NCI-H345 (cell line): ENCODE results near the gene MACF1.
A peak's percentile ranks its signal among the peaks of the same experiment; 100 is the strongest.

ENCODE experiments used
- DNase-seq: peaks from one replicate; lab custom pipeline; 2025; lab: John Stamatoyannopoulos, UW

MACF1 gene

DNA sequence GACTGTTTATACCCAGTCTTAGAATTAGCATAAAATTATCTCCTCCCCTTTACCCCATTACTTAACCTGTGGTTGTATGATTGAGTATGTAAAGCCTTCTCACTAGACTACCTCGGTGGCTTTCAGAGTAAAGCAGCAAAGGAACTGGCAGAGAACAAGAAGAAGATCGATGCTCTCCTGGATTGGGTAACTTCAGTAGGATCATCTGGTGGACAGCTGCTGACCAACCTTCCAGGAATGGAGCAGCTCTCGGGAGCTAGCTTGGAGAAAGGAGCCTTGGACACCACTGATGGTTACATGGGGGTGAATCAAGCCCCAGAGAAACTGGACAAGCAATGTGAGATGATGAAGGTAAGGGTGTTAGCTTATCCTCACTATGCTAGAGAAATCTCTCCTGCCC is 148.4 kb downstream of the MACF1 start:
- no peak for DNase-seq

DNA sequence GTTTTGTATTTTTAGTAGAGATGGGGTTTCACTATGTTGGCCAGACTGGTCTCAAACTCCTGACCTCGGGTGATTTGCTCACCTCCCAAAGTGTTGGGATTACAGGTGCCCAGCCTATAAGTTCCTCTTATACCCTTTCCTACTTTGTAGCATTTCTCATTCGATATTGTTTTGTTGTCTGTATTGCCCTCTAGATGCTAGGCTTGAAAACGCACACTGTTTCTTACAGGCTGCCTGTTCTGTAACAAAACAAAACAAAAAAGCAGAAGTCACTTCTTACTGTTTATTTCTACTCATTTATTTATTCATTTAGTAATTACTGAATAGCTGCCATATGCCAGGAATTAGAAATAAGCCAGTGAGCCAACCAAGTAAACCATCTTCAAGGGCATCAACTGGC is 150.1 kb downstream of the MACF1 start:
- DNase-seq = no peak

DNA sequence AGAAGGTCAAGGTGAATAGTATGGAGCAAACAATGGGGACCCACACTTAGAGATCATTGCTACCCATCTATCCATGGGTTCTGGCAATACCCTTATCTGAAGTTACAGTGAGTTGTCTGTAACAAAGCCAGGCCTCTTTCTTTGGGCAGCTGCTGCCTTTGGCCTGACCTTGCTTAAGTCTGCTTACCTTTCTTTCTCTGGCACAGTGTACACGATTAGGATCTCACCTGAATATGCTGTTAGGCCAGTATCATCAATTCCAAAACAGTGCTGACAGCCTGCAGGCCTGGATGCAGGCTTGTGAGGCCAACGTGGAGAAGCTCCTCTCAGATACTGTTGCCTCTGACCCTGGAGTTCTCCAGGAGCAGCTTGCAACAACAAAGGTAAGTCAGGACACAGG is 154.0 kb downstream of the MACF1 start:
- DNase-seq = no peak

DNA sequence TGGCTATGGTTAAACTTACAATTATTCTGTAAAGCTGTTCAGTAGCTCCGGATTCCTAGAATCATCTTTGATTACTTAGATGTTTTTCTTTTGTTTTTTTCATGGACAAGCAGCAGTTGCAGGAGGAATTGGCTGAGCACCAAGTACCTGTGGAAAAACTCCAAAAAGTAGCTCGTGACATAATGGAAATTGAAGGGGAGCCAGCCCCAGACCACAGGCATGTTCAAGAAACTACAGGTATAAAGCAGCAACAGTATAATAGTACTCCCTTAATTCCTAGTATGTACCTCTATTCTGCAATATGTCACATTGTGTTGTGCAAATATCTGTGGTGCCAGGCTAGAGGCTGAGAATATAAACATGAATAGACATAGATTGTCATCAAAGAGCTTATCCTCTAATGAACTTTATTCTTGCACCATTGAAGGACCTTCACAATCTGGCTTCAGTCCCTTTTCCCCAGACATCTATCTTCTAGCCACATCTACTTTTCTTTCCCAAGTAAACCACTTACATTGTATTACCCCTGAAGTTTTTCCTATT is 154.6 kb downstream of the MACF1 start:
- DNase-seq = no peak

DNA sequence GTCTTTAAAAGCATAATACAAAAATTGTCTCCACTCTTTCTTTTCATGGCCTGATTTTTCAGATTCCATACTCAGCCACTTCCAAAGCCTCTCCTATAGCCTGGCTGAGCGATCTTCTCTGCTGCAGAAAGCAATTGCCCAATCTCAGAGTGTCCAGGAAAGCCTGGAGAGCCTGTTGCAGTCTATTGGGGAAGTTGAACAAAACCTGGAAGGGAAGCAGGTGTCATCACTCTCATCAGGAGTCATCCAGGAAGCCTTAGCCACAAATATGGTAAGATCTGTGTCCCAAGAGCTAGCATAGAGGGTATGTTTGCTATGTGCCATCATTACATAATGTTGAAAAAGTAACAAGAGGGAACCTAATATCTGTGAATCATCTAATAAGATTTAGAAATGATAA is 156.2 kb downstream of the MACF1 start:
- no peak for DNase-seq

DNA sequence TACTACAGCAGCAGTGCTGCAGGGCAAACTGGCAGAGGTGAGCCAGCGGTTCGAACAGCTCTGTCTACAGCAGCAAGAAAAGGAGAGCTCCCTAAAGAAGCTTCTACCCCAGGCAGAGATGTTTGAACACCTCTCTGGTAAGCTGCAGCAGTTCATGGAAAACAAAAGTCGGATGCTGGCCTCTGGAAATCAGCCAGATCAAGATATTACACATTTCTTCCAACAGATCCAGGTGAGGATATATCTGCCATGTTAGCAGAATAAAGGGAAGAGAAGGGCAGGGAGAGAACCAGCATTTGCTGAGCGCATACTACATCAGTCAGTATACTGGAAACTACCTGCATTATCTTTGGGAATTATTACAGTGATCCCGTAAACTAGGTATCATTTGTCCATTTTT is 157.0 kb downstream of the MACF1 start:
- DNase-seq = no peak

DNA sequence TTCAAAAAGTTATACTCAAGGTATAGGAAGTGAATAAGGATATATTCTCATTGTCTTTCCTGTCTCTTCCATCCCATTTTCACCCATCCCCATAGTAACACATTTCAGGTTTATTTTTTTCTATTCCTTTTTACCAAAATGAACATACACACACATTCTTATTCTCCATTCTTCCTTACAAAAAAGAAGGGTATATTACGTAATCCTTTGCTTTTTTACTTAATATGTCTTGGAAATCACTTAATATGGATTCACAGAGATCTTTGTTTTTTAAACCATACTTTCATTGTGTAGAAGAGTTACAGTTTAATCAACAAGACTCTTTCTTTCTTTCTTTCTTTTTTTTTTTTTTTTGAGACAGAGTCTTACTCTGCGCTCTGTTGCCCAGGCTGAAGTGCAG is 158.8 kb downstream of the MACF1 start:
- DNase-seq = no peak

DNA sequence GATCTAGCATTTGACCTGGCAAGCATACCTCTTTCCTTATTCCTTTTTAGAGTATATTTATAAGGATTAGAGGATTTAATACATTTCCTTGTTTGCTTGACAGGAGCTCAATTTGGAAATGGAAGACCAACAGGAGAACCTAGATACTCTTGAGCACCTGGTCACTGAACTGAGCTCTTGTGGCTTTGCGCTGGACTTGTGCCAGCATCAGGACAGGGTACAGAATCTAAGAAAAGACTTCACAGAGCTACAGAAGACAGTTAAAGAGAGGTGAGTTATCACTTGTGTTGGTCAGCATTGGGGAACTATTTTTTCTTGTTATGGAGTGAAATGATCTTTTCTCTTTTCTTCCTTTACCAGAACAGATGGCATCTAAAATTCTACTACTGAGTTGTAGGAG is 163.6 kb downstream of the MACF1 start:
- DNase-seq = no peak

DNA sequence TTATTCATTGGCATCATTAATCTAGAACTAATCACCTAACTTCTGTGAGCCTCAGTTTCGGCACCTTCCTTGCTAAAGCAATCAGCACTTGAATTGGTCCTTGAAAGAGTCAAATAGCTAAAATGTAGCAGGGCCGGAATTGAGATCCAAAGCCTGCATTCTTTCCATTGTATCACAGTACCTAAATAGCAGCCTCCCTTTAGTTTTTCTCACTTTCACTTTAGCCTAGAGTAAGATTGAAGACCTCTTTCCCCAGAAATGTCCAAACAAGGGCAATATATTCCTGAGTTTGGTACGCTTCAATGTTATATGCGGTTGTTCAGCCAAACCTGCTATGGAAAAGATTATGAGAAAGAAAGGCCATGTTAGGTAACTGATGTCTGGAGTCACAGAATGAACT is 165.1 kb downstream of the MACF1 start:
- DNase-seq = no peak

DNA sequence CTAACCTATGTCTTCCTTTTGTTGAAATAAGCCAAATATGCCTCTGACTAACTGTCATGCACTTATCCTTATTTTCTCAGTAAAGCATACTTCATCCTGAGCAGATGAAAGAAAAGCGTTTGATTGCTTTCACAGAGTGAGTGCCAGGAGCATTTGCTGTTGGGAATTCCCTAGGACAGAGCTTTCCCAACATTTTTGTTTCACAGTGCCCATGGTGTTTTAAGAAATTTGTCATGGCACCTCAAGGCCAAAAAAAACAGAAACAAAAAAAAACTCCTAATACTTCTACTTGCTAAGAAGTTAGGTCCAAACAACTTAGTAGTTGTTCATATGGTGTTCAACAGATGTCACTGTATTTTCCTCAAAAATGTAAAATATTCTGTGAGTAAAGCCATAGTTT is 166.1 kb downstream of the MACF1 start:
- no peak for DNase-seq

DNA sequence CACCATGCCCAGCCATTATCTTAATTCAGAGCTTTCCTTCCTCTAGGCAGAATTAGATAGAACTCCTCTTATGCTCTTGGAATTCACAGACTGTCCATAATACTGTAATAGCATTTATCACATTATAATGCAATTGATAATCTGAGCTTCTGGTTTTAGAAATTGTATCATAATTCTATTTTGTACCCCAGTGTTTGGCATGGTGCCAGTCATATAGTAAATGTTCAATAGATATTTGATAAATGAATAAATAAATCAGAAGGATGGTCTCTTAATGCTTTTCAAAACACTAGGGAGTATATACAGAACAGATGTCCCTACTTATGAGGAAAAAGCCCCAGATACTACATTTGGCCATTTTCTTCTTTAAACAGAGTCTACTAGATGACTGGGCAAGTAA is 167.6 kb downstream of the MACF1 start:
- DNase-seq = no peak

DNA sequence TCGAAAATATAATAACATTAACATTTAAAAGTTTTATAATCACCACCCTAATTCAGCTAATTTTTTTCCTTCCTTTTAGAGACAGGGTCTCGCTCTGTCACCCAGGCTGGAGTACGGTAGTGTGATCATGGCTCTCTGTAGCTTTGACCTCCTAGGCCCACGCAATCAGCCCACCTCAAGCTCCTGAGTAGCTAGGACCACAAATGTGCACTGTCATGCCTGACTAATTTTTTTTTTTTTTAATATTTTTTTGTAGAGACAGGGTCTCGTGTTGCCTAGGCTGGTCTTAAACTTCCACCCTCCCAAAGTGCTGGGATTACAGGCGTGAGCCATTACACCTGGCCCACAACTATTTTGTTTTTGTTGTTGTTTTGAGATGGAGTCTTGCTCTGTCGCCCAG is 172.2 kb downstream of the MACF1 start:
- DNase-seq = no peak

DNA sequence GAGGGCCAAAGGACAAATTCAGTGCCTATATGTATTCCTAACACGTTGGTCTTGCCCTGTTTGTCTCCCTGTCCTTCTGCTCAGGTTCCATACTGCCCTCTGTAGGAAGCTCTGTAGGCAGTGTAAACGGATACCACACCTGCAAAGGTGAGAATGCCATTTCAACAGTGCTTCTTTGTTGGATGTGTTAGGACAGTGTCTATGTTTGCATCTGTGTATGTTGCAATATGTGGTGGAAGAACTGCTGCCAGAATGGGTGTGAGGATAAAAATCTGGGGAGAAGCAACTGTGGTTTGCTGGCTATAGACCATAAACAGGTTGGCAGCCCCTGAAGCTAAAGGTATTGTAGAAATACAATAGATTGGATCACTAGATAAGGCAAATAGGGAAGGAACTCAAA is 173.9 kb downstream of the MACF1 start:
- peak; percentile 11 for DNase-seq

DNA sequence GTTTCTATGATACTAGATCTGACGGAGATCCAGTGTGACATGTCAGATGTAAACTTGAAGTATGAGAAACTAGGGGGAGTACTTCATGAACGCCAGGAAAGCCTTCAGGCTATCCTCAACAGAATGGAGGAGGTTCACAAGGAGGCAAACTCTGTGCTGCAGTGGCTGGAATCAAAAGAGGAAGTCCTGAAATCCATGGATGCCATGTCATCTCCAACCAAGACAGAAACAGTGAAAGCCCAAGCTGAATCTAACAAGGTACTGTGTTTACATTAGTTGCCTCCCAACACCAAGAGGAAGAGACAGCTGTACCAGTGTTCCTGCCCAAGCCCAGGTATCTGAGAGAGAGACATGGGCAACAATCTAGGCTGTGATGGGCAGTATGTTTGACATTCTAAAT is 174.7 kb downstream of the MACF1 start:
- DNase-seq = no peak

DNA sequence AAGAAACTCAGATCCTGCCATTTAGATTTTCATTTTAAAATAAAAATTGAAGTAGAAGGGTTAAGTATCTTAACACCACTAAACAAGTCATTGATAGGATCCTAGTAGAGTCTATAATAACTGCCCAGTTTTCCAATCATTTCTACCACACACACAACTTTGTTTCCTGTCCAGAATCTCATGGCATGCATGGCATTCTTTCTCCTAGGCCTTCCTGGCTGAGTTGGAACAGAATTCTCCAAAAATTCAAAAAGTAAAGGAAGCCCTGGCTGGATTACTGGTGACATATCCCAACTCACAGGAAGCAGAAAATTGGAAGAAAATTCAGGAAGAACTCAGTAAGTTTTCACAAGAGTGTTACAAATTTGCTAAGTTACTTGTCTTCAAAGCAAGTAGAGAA is 175.5 kb downstream of the MACF1 start:
- no peak for DNase-seq

DNA sequence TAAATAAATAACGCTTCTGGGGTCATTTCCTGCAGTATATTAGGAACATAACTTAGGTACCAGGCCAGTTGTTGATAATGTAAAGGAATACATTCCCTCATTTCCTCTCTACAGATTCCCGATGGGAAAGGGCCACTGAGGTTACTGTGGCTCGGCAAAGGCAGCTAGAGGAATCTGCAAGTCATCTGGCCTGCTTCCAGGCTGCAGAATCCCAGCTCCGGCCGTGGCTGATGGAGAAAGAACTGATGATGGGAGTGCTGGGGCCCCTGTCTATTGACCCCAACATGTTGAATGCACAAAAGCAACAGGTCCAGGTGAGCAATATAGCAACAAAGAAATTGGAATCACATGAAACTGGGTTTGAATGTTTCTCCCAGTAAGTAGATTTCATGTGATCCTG is 177.3 kb downstream of the MACF1 start:
- DNase-seq = no peak

DNA sequence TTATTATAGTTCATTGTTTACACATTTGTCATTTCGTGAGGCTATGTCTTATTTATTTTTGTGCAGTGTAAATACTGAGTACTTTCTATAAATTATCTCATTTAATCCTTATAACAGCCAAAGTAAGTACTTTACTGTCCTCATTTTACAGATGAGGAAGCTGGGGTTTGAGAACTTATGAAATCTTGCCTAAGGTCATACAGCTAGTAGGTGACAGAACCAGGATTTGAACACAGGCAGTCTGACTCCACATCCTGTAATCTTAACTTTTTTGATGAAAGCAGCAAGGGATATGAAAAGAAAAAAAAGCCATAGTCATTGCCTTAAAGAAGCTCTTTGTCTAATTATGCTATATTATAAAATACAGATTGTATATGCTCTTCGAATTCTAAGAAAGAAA is 179.8 kb downstream of the MACF1 start:
- no peak for DNase-seq

DNA sequence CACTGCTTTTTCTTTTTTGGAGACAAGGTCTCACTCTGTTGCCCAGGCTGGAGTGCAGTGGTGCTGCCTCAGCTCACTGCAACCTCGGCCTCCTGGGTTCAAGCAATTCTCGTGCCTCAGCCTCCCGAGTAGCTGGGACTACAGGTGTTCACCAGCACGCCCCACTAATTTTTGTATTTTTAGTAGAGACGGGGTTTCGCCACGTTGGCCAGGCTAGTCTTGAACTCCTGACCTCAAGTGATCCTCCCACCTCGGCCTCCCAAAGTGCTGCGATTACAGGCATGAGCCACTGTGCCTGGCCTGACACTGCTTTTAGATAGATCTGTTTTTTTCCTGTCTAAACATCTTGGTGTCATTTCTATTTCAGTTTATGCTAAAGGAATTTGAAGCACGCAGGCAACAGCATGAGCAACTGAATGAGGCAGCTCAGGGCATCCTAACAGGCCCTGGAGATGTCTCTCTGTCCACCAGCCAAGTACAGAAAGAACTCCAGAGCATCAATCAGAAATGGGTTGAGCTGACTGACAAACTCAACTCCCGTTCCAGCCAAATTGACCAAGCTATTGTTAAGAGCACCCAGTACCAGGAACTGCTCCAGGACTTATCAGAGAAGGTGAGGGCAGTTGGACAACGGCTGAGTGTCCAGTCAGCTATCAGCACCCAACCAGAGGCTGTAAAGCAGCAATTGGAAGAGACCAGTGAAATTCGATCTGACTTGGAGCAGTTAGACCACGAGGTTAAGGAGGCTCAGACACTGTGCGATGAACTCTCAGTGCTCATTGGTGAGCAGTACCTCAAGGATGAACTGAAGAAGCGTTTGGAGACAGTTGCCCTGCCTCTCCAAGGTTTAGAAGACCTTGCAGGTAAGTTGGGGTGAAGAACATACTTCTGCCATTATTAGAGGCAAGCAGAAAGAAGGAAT is 180.8 kb downstream of the MACF1 start:
- DNase-seq = no peak

DNA sequence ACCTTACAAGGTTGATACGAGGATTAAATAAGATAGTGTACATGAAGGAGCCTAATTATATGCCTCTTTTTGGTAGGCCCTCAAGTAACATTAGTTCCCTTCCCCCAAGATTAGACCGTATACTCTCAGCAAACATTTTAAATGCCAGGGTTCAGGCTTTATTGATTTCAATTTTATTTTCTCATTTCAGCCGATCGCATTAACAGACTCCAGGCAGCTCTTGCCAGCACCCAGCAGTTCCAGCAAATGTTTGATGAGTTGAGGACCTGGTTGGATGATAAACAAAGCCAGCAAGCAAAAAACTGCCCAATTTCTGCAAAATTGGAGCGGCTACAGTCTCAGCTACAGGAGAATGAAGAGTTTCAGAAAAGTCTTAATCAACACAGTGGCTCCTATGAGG is 182.5 kb downstream of the MACF1 start:
- DNase-seq = no peak

DNA sequence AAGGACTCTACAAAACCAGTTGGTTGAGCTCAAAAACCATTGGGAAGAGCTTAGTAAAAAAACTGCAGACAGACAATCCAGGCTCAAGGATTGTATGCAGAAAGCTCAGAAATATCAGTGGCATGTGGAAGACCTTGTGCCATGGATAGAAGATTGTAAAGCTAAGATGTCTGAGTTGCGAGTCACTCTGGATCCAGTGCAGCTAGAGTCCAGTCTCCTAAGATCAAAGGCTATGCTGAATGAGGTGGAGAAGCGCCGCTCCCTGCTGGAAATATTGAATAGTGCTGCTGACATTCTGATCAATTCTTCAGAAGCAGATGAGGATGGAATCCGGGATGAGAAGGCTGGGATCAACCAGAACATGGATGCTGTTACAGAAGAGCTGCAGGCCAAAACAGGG is 183.0 kb downstream of the MACF1 start:
- DNase-seq = no peak

DNA sequence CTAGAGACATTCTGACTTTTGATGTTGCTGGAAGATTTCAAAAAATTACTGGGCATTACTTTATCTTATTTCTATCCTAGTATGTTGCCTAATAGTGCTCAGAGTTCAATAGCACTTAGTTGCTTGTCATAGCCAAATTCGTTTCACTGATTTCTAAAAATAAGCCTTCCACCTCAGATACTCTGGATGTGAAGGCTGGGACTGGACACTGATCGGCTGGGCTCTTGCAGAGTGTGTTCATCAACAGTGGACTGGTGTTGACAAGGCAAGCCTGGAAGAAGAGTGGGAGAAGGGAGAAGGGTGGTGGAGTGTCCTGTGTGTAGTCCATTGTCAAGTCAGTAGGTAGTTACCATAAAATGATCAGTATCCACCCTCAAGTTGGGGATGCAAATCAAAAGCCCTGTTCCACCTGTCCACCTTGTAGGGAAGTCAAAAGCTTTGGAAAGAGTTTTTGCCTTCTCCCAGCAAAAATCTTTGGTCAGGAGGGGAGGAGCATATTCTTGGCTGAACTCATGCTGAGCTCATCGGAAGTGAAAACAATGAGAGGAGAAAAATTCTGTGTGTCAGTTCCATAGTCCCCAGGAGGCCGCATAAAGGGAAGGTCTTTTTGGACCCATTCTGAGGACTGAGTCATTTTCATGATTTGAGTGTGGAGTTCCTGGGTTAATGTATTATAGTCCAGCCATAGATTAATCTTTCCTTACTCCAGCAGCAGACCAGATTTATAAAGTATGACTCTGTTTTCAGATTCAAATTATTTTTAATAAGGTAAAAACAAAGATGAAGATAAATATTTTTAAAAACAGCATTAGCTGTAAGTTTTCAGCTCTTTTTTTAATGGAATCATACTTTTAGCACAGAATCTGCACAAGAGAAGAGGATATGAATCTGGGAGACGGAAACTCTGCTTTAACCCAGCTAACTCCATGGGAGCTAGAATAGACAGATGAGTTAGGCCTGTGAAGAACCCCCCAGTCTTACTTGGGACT is 187.5 kb downstream of the MACF1 start:
- no peak for DNase-seq

DNA sequence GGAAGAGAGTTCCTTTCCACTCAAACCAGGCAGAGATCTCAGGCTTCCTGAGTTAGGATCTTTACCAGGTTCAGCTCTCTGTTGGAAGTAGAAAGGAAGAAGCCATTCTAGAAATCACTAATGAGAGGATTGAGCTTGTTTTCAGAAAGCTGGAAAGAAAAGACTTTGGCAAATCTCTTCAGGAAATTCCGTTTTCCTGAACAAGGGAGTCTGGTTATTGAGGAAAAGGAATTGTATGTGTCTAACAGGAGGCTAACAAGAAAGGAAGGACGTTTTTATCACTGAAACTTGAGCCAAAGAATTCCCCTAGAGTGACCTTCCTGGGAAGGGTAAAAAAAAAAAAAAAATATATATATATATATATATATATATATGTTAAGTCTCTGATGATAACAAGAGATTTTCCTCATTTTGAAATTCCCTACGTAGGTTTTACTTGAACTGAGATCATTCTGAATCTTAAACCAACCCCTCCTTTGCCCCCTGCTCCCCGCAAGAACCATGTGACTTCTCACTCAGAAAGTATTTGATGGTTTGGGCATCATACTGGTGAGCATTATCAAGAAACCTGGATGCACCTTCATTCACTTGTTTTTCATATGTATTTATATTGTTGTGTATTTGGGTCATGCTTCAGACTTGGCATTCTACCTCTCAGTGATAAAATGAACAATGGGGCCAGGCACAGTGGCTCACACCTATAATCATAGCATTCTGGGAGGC is 188.5 kb downstream of the MACF1 start:
- DNase-seq = no peak
